HepG2 (cell line): ENCODE results near the gene ALG14. TPM values are rescaled to one million over a fixed set of nuclear protein-coding genes. Genes with fewer than 3 reads are reported as not detected.

Experiments used
- HNRNPK ChIP-seq: fragments of 200-400 bp; formaldehyde crosslinking; IDR thresholded peaks from 2 replicates; pipeline ENCODE4 v1.6.1; 2018; ENCODE audit warnings: low read length, low read depth, moderate library complexity, mild to moderate bottlenecking; ENCODE audit not compliant: poor library complexity, severe bottlenecking
- HNRNPUL1 ChIP-seq: fragments of 200-400 bp; formaldehyde crosslinking; IDR thresholded peaks from 2 replicates; pipeline ENCODE4 v1.6.1; 2017; ENCODE audit warnings: low read depth, mild to moderate bottlenecking, low read length, moderate library complexity
- ZFP36 ChIP-seq: fragments of 150-350 bp; IDR thresholded peaks from 2 replicates; pipeline ENCODE4 v1.6.1; 2018; ENCODE audit warnings: borderline replicate concordance, low read length, low read depth; ENCODE audit not compliant: partially characterized antibody
- ZNF446 ChIP-seq: sonication (generic); formaldehyde crosslinking; IDR thresholded peaks from 2 replicates; pipeline ENCODE4 v1.5.0; 2020; ENCODE audit warnings: mild to moderate bottlenecking, missing genetic modification reagents
- ZNF546 ChIP-seq: sonication (generic); formaldehyde crosslinking; conservative IDR thresholded peaks from 2 replicates; pipeline ENCODE4 v1.8.1; 2023; ENCODE audit warnings: mild to moderate bottlenecking, missing genetic modification reagents
- ZNF558 ChIP-seq: sonication (generic); formaldehyde crosslinking; IDR thresholded peaks from 2 replicates; pipeline ENCODE4 v1.9.0; 2022; ENCODE audit warnings: mild to moderate bottlenecking, missing genetic modification reagents, borderline replicate concordance
- ZNF646 ChIP-seq: sonication (generic); formaldehyde crosslinking; IDR thresholded peaks from 2 replicates; pipeline ENCODE4 v1.9.0; 2021; ENCODE audit warnings: mild to moderate bottlenecking, missing genetic modification reagents
- ZSCAN12 ChIP-seq: sonication (generic); formaldehyde crosslinking; IDR thresholded peaks from 2 replicates; pipeline ENCODE4 v1.9.0; 2021; ENCODE audit warnings: mild to moderate bottlenecking, missing genetic modification reagents
- polyA plus RNA-seq, 8 experiments: library from polyadenylated mRNA; depleted of rRNA in 3 of 8; stranded (reverse) in 7 of 8; unstranded in 1 of 8; fragments of >200 nt; fragmentation: Illumina TruSeq in 4 of 8; extraction: Trizol in 4 of 8; gene quantifications; 2 replicates each; pipeline versions ENCODE4 v1.2.1 to v1.2.3, GENCODE V29; 2011 to 2016; ENCODE audit warnings: low read depth in 4 of 8, missing spikeins in 1 of 8, mixed read lengths in 1 of 8; ENCODE audit not compliant: insufficient read depth in 1 of 8
- total RNA-seq, 5 experiments: library from RNA; depleted of rRNA; stranded (reverse); fragments of >200 nt; fragmentation: Illumina TruSeq; extraction: Trizol; gene quantifications; 2 replicates each; pipeline ENCODE4 v1.2.3, GENCODE V29; 2016; ENCODE audit warnings: low read depth in 1 of 5
- TF ChIP-seq, protein P1 (sequence below), 2 experiments: sonication (generic) in 1 of 2; formaldehyde crosslinking in 1 of 2; IDR thresholded peaks; 2 replicates each; pipeline versions ENCODE4 v1.4.0 to v1.6.1; 2018 to 2020; ENCODE audit warnings: missing genetic modification reagents in 2 of 2, borderline replicate concordance in 1 of 2, low read depth in 1 of 2, mild to moderate bottlenecking in 1 of 2, missing biosample characterization in 1 of 2
- TF ChIP-seq, protein P2 (sequence below): sonication (generic); formaldehyde crosslinking; IDR thresholded peaks from 2 replicates; pipeline ENCODE4 v1.5.0; 2020; ENCODE audit warnings: mild to moderate bottlenecking, missing genetic modification reagents, borderline replicate concordance
- TF ChIP-seq, protein P3 (sequence below): sonication (generic); formaldehyde crosslinking; IDR thresholded peaks from 2 replicates; pipeline ENCODE4 v1.5.0; 2020; ENCODE audit warnings: mild to moderate bottlenecking, missing genetic modification reagents

ALG14 gene
- total and polyA plus RNA-seq, 2 of the 13 experiments (the other 11 are each of a cell fraction or from before 2014, with no cell fraction given), result 4.5 to 12.7 TPM

DNA sequence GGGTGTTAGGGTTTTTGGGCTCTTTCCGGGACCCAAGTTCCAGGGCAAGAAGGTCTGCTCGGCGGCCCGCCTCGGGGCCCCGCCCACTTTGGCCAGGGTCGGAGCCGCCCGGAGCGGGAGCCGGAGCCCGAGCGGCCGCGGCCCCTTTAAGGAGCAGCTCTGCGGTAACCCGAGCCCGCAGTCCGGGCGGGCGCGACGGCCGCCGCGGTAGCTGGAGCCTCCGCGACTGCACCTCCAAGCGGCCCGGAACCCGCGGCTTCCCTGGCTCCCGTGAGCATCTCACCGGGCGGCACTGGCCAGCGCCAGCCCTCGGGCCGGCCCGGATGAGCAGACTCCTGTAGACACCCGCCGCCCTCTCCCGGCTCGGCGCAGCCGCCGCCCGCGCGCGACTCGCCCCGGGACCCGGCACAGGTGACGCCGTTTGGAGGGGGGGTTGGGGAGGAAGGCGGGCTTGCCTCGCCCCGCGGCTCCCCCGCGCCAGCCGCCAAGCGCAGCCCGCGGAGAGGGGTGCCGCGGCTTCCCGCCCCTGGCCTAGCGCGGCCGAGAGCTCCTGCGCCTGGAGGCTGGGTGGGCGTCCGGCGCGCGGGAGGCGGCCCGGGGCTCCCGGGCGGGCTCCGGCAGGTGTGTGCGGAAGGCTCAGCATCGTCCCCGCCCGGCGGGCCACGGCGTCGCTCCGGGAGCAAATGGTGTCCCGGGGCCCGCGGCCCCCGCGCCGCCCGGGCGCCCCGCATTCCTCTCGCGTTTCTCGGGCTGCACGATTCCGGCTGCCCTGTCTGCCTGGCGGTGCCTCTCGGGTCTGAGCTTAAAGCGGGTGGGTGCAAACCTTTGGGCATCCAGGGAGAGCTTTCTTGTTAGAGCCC is 44.7 kb upstream of the ALG14 start, which contains the start of gene TLCD4 (continued):
- TF ChIP-seq HNRNPUL1, result no peak
- no peak for TF ChIP-seq ZFP36
- 0 out of 2 replicates have a peak, but pooled peaks have one; percentile 0 for TF ChIP-seq ZNF646 (CRISPR knock-in tag)
- TF ChIP-seq ZNF558 (CRISPR knock-in tag), result no peak
- TF ChIP-seq, protein P1, sequence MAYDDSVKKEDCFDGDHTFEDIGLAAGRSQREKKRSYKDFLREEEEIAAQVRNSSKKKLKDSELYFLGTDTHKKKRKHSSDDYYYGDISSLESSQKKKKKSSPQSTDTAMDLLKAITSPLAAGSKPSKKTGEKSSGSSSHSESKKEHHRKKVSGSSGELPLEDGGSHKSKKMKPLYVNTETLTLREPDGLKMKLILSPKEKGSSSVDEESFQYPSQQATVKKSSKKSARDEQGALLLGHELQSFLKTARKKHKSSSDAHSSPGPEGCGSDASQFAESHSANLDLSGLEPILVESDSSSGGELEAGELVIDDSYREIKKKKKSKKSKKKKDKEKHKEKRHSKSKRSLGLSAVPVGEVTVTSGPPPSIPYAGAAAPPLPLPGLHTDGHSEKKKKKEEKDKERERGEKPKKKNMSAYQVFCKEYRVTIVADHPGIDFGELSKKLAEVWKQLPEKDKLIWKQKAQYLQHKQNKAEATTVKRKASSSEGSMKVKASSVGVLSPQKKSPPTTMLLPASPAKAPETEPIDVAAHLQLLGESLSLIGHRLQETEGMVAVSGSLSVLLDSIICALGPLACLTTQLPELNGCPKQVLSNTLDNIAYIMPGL (CRISPR knock-in tag; IDR thresholded peaks at IDR 0.05; ENCODE audit: borderline replicate concordance in 1 of 2, low read depth in 1 of 2), result peak; percentile 7 to 90; a peak in 3 of 4 replicates
- TF ChIP-seq ZNF446 (CRISPR knock-in tag), result peak; percentile 78; the same call in 1 of the 2 replicates
- peak; percentile 58 for TF ChIP-seq HNRNPK
- TF ChIP-seq ZNF546 (CRISPR knock-in tag), result 0 out of 2 replicates have a peak, but pooled peaks have one; percentile 53
- TF ChIP-seq, protein P2, sequence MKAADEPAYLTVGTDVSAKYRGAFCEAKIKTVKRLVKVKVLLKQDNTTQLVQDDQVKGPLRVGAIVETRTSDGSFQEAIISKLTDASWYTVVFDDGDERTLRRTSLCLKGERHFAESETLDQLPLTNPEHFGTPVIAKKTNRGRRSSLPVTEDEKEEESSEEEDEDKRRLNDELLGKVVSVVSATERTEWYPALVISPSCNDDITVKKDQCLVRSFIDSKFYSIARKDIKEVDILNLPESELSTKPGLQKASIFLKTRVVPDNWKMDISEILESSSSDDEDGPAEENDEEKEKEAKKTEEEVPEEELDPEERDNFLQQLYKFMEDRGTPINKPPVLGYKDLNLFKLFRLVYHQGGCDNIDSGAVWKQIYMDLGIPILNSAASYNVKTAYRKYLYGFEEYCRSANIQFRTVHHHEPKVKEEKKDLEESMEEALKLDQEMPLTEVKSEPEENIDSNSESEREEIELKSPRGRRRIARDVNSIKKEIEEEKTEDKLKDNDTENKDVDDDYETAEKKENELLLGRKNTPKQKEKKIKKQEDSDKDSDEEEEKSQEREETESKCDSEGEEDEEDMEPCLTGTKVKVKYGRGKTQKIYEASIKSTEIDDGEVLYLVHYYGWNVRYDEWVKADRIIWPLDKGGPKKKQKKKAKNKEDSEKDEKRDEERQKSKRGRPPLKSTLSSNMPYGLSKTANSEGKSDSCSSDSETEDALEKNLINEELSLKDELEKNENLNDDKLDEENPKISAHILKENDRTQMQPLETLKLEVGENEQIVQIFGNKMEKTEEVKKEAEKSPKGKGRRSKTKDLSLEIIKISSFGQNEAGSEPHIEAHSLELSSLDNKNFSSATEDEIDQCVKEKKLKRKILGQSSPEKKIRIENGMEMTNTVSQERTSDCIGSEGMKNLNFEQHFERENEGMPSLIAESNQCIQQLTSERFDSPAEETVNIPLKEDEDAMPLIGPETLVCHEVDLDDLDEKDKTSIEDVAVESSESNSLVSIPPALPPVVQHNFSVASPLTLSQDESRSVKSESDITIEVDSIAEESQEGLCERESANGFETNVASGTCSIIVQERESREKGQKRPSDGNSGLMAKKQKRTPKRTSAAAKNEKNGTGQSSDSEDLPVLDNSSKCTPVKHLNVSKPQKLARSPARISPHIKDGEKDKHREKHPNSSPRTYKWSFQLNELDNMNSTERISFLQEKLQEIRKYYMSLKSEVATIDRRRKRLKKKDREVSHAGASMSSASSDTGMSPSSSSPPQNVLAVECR (CRISPR knock-in tag), result peak; percentile 35; the same call in 1 of the 2 replicates
- TF ChIP-seq, protein P3, sequence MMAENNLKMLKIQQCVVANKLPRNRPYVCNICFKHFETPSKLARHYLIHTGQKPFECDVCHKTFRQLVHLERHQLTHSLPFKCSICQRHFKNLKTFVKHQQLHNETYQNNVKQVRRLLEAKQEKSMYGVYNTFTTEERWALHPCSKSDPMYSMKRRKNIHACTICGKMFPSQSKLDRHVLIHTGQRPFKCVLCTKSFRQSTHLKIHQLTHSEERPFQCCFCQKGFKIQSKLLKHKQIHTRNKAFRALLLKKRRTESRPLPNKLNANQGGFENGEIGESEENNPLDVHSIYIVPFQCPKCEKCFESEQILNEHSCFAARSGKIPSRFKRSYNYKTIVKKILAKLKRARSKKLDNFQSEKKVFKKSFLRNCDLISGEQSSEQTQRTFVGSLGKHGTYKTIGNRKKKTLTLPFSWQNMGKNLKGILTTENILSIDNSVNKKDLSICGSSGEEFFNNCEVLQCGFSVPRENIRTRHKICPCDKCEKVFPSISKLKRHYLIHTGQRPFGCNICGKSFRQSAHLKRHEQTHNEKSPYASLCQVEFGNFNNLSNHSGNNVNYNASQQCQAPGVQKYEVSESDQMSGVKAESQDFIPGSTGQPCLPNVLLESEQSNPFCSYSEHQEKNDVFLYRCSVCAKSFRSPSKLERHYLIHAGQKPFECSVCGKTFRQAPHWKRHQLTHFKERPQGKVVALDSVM, result peak; percentile 12; the same call in 1 of the 2 replicates
- 0 out of 2 replicates have a peak, but pooled peaks have one; percentile 29 for TF ChIP-seq ZSCAN12 (CRISPR knock-in tag)
